SK-N-SH treated with all-trans-retinoic acid at 6 μM for 48 hours (cell line): ENCODE data around the gene SLC7A1.

Experiments
- ATAC-seq: fragments of 200-7000 bp; cut with Tn5 transposase; 3 replicates; pipeline ENCODE4 v1.9.1; 2020; ENCODE audit warnings: mild to moderate bottlenecking, moderate library complexity
- ARNTL ChIP-seq: fragments of 450-650 bp; formaldehyde crosslinking; IDR thresholded peaks from 2 replicates; pipeline ENCODE4 v1.5.0; 2020; ENCODE audit warnings: low read depth, mild to moderate bottlenecking, moderate library complexity, borderline replicate concordance
- BACH2 ChIP-seq: fragments of 250-450 bp; sonication (Bioruptor Pico); IDR thresholded peaks from 2 replicates; pipeline ENCODE4 v1.9.0; 2021; ENCODE audit warnings: mild to moderate bottlenecking, borderline replicate concordance
- CSDC2 ChIP-seq: fragments of 250-450 bp; sonication (Bioruptor Pico); IDR thresholded peaks from 2 replicates; pipeline ENCODE4 v1.5.0; 2020; ENCODE audit warnings: mild to moderate bottlenecking, moderate library complexity
- ESRRG ChIP-seq: fragments of 250-450 bp; sonication (Bioruptor Pico); IDR thresholded peaks from 2 replicates; pipeline ENCODE4 v1.6.1; 2021; ENCODE audit warnings: mild to moderate bottlenecking
- GLIS3 ChIP-seq: fragments of 250-450 bp; sonication (Bioruptor Pico); IDR thresholded peaks from 2 replicates; pipeline ENCODE4 v1.5.0; 2020; ENCODE audit warnings: mild to moderate bottlenecking, moderate library complexity
- ISL1 ChIP-seq: fragments of 250-450 bp; sonication (Bioruptor Pico); IDR thresholded peaks from 2 replicates; pipeline ENCODE4 v2.1.2; 2022; ENCODE audit warnings: mild to moderate bottlenecking, moderate library complexity
- OSR1 ChIP-seq: fragments of 250-450 bp; sonication (Bioruptor Pico); IDR thresholded peaks from 2 replicates; pipeline ENCODE4 v1.8.0; 2022; ENCODE audit warnings: moderate library complexity, mild to moderate bottlenecking, inconsistent platforms
- RARB ChIP-seq: fragments of 250-450 bp; sonication (Bioruptor Pico); IDR thresholded peaks from 2 replicates; pipeline ENCODE4 v1.8.0; 2021; ENCODE audit warnings: mild to moderate bottlenecking, moderate library complexity
- SNAI2 ChIP-seq: fragments of 250-450 bp; sonication (Bioruptor Pico); IDR thresholded peaks from 2 replicates; pipeline ENCODE4 v1.5.0; 2020; ENCODE audit warnings: mild to moderate bottlenecking, moderate library complexity
- TCF4 ChIP-seq: fragments of 250-450 bp; sonication (Bioruptor Pico); IDR thresholded peaks from 2 replicates; pipeline ENCODE4 v1.8.0; 2021; ENCODE audit warnings: mild to moderate bottlenecking, moderate library complexity, borderline replicate concordance
- TOX ChIP-seq: fragments of 250-450 bp; sonication (Bioruptor Pico); IDR thresholded peaks from 2 replicates; pipeline ENCODE4 v1.8.0; 2021; ENCODE audit warnings: mild to moderate bottlenecking, moderate library complexity, borderline replicate concordance
- ZC3H10 ChIP-seq: fragments of 250-450 bp; sonication (Bioruptor Pico); IDR thresholded peaks from 2 replicates; pipeline ENCODE4 v1.5.1; 2021; ENCODE audit warnings: mild to moderate bottlenecking, moderate library complexity
- ZFP3 ChIP-seq: fragments of 250-450 bp; sonication (Bioruptor Pico); IDR thresholded peaks from 2 replicates; pipeline ENCODE4 v1.5.0; 2020; ENCODE audit warnings: mild to moderate bottlenecking, moderate library complexity
- ZFP30 ChIP-seq: fragments of 450-650 bp; formaldehyde crosslinking; IDR thresholded peaks from 2 replicates; pipeline ENCODE4 v1.5.0; 2022; ENCODE audit warnings: mild to moderate bottlenecking, moderate library complexity
- ZNF70 ChIP-seq: fragments of 450-650 bp; formaldehyde crosslinking; IDR thresholded peaks from 2 replicates; pipeline ENCODE4 v1.5.0; 2020; ENCODE audit warnings: mild to moderate bottlenecking, moderate library complexity
- ZNF8 ChIP-seq: fragments of 450-650 bp; formaldehyde crosslinking; IDR thresholded peaks from 2 replicates; pipeline ENCODE4 v1.5.0; 2020; ENCODE audit warnings: mild to moderate bottlenecking, moderate library complexity
- TF ChIP-seq, protein P1 (sequence below): fragments of 250-450 bp; sonication (Bioruptor Pico); IDR thresholded peaks from 2 replicates; pipeline ENCODE4 v1.5.0; 2020; ENCODE audit warnings: mild to moderate bottlenecking, moderate library complexity
- TF ChIP-seq, protein P2 (sequence below): fragments of 250-450 bp; sonication (Bioruptor Pico); IDR thresholded peaks from 2 replicates; pipeline ENCODE4 v1.8.0; 2021; ENCODE audit warnings: low read depth, mild to moderate bottlenecking, moderate library complexity, borderline replicate concordance
- TF ChIP-seq, protein P3 (sequence below): fragments of 250-450 bp; sonication (Bioruptor Pico); IDR thresholded peaks from 2 replicates; pipeline ENCODE4 v1.5.1; 2020; ENCODE audit warnings: low read depth, mild to moderate bottlenecking, moderate library complexity
- TF ChIP-seq, protein P4 (sequence below): fragments of 250-450 bp; sonication (Bioruptor Pico); IDR thresholded peaks from 2 replicates; pipeline ENCODE4 v1.5.1; 2021; ENCODE audit warnings: mild to moderate bottlenecking, moderate library complexity

Gene SLC7A1

DNA sequence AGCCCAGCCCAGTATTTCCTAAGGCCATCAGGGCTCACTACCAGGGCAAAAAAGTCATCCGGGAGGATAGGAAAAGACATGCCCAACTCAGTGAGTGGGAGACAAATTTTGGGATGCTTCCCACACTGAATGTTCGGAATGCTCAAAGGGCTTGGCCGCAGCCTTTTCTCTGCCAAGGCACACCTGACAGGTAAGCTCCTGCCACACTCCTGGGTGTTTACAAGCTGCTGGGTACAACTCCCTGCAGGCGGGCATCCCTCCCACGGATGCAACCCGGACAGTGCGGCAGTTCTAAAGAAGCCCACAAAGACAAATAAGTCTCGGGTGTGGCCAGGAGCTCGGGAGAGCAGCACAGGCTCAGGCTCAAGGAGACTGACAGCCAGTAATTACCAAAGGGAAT is 28.1 kb downstream of the SLC7A1 start:
- TF ChIP-seq TOX (CRISPR knock-in tag) (no peak), ISL1 (no peak), ARNTL (CRISPR knock-in tag) (no peak), TCF4 (CRISPR knock-in tag) (no peak), OSR1 (CRISPR knock-in tag) (no peak), ZNF8 (CRISPR knock-in tag) (no peak), ZFP3 (CRISPR knock-in tag) (no peak), BACH2 (CRISPR knock-in tag) (no peak), CSDC2 (CRISPR knock-in tag) (no peak), ZFP30 (no peak), RARB (CRISPR knock-in tag) (no peak)
- TF ChIP-seq, protein P1, sequence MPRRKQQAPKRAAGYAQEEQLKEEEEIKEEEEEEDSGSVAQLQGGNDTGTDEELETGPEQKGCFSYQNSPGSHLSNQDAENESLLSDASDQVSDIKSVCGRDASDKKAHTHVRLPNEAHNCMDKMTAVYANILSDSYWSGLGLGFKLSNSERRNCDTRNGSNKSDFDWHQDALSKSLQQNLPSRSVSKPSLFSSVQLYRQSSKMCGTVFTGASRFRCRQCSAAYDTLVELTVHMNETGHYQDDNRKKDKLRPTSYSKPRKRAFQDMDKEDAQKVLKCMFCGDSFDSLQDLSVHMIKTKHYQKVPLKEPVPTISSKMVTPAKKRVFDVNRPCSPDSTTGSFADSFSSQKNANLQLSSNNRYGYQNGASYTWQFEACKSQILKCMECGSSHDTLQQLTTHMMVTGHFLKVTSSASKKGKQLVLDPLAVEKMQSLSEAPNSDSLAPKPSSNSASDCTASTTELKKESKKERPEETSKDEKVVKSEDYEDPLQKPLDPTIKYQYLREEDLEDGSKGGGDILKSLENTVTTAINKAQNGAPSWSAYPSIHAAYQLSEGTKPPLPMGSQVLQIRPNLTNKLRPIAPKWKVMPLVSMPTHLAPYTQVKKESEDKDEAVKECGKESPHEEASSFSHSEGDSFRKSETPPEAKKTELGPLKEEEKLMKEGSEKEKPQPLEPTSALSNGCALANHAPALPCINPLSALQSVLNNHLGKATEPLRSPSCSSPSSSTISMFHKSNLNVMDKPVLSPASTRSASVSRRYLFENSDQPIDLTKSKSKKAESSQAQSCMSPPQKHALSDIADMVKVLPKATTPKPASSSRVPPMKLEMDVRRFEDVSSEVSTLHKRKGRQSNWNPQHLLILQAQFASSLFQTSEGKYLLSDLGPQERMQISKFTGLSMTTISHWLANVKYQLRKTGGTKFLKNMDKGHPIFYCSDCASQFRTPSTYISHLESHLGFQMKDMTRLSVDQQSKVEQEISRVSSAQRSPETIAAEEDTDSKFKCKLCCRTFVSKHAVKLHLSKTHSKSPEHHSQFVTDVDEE (CRISPR knock-in tag) = no peak
- TF ChIP-seq, protein P2, sequence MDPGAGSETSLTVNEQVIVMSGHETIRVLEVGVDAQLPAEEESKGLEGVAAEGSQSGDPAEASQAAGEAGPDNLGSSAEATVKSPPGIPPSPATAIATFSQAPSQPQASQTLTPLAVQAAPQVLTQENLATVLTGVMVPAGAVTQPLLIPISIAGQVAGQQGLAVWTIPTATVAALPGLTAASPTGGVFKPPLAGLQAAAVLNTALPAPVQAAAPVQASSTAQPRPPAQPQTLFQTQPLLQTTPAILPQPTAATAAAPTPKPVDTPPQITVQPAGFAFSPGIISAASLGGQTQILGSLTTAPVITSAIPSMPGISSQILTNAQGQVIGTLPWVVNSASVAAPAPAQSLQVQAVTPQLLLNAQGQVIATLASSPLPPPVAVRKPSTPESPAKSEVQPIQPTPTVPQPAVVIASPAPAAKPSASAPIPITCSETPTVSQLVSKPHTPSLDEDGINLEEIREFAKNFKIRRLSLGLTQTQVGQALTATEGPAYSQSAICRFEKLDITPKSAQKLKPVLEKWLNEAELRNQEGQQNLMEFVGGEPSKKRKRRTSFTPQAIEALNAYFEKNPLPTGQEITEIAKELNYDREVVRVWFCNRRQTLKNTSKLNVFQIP = no peak
- TF ChIP-seq, protein P3, sequence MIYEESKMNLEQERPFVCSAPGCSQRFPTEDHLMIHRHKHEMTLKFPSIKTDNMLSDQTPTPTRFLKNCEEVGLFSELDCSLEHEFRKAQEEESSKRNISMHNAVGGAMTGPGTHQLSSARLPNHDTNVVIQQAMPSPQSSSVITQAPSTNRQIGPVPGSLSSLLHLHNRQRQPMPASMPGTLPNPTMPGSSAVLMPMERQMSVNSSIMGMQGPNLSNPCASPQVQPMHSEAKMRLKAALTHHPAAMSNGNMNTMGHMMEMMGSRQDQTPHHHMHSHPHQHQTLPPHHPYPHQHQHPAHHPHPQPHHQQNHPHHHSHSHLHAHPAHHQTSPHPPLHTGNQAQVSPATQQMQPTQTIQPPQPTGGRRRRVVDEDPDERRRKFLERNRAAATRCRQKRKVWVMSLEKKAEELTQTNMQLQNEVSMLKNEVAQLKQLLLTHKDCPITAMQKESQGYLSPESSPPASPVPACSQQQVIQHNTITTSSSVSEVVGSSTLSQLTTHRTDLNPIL = no peak
- TF ChIP-seq, protein P4, sequence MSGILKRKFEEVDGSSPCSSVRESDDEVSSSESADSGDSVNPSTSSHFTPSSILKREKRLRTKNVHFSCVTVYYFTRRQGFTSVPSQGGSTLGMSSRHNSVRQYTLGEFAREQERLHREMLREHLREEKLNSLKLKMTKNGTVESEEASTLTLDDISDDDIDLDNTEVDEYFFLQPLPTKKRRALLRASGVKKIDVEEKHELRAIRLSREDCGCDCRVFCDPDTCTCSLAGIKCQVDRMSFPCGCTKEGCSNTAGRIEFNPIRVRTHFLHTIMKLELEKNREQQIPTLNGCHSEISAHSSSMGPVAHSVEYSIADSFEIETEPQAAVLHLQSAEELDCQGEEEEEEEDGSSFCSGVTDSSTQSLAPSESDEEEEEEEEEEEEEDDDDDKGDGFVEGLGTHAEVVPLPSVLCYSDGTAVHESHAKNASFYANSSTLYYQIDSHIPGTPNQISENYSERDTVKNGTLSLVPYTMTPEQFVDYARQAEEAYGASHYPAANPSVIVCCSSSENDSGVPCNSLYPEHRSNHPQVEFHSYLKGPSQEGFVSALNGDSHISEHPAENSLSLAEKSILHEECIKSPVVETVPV (CRISPR knock-in tag) = no peak
- ATAC-seq = no peak

DNA sequence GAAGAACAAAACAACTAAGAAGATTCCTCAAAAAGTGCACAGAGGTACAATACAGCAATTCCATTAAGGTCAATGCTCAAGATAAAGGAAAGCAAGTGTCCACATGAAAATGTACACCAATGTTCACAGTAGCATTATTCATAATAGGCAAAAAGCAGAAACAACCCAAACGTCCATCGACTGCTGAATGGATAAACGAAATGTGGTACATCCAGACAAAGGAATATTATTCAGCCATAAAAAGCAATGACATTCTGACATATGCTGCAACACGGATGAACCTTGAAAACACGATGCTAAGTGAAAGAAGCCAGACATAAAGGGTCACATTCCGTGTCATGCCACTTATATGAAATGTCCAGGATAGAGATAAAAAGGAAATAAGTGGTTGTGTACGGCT is 29.3 kb downstream of the SLC7A1 start:
- TF ChIP-seq, protein P2 = no peak
- peak; percentile 84 for TF ChIP-seq ZNF8 (CRISPR knock-in tag)
- no peak for ATAC-seq

DNA sequence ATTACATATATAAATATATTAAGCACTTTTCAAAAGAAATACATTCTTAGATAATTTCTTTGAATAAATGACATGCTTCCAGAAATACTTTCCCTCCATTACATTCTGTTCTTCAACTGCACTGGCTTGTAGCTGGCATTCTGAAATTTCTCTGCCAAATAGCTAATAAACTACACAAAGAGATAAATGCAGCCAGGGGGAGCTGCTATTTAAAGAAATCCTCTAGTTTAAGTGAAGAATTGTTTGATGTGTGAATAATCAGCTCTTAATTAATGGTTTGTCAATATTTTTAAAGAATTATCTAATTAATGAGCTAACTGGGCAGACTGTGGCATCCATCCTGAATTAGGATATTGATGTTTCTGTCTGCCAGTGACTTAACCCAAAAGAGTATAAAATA is 30.7 kb downstream of the SLC7A1 start:
- no peak for TF ChIP-seq SNAI2 (CRISPR knock-in tag)
- TF ChIP-seq OSR1 (CRISPR knock-in tag) = no peak
- TF ChIP-seq, protein P4 (CRISPR knock-in tag) = no peak
- TF ChIP-seq TCF4 (CRISPR knock-in tag) = no peak
- no peak for TF ChIP-seq ISL1
- TF ChIP-seq, protein P3 = no peak
- TF ChIP-seq BACH2 (CRISPR knock-in tag) = no peak
- no peak for TF ChIP-seq ZNF70
- no peak for TF ChIP-seq ZC3H10 (CRISPR knock-in tag)
- no peak for TF ChIP-seq CSDC2 (CRISPR knock-in tag)
- no peak for TF ChIP-seq GLIS3 (CRISPR knock-in tag)
- TF ChIP-seq, protein P2 = no peak
- no peak for TF ChIP-seq TOX (CRISPR knock-in tag)
- no peak for TF ChIP-seq ZNF8 (CRISPR knock-in tag)
- TF ChIP-seq ESRRG = no peak

More for the DNA sequence above, 30.7 kb downstream of the SLC7A1 start:
- peak; percentile 28; the same call in 1 of the 3 replicates for ATAC-seq
